Measurements from ENCODE around the gene IGF2BP3.

IGF2BP3 gene

DNA sequence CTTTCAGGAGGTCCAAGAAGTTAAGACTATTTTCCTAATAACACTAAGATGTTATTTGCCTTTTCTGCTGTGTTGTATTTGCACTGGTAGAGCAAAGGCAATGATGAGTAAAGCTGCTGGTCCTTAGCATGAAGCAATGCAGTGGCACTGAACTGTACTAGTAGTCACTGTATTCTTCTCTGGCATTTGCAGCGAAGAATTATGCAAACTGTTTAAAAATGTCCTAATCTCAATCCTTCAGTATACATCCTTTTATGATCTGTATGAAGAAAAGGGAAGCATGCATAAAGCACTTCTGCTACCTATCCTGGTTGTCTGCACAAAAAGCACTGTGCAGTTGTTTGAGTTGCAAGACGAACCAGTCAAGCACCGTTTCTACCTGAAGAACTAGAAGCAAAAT lies 20.4 kb downstream of the IGF2BP3 start:
- no peak for DNase-seq (ENCODE audit: low read depth)
- TF ChIP-seq, protein P1, sequence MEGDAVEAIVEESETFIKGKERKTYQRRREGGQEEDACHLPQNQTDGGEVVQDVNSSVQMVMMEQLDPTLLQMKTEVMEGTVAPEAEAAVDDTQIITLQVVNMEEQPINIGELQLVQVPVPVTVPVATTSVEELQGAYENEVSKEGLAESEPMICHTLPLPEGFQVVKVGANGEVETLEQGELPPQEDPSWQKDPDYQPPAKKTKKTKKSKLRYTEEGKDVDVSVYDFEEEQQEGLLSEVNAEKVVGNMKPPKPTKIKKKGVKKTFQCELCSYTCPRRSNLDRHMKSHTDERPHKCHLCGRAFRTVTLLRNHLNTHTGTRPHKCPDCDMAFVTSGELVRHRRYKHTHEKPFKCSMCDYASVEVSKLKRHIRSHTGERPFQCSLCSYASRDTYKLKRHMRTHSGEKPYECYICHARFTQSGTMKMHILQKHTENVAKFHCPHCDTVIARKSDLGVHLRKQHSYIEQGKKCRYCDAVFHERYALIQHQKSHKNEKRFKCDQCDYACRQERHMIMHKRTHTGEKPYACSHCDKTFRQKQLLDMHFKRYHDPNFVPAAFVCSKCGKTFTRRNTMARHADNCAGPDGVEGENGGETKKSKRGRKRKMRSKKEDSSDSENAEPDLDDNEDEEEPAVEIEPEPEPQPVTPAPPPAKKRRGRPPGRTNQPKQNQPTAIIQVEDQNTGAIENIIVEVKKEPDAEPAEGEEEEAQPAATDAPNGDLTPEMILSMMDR (conservative IDR thresholded peaks at IDR 0.05; ENCODE audit: control insufficient read depth, insufficient read depth, low read depth, low read length) = no peak
- H3K4me3 ChIP-seq (ENCODE audit: control insufficient read depth, low read depth, low read length) = no peak overlapping the region

DNA sequence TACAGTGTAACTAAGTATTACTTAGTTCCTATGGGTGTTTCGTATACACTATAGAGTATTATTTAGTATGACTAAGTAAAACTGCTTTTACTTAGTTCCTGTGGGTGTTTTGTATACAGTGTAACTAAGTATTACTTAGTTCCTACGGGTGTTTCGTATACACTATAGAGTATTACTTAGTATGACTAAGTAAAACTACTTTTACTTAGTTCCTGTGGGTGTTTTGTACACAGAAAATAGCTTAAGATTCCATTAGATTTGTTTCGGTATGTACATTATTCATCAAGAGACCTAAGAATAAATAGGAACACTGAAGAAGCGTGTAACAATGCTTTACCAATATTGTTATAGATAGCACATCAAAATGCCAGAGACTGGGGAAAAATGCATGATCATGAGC lies 25.0 kb downstream of the IGF2BP3 start:
- DNase-seq (ENCODE audit: low read depth) = no peak
- H3K4me3 ChIP-seq (ENCODE audit: control insufficient read depth, low read depth, low read length) = no peak overlapping the region
- TF ChIP-seq, protein P1 (conservative IDR thresholded peaks at IDR 0.05; ENCODE audit: control insufficient read depth, insufficient read depth, low read depth, low read length) = no peak

DNA sequence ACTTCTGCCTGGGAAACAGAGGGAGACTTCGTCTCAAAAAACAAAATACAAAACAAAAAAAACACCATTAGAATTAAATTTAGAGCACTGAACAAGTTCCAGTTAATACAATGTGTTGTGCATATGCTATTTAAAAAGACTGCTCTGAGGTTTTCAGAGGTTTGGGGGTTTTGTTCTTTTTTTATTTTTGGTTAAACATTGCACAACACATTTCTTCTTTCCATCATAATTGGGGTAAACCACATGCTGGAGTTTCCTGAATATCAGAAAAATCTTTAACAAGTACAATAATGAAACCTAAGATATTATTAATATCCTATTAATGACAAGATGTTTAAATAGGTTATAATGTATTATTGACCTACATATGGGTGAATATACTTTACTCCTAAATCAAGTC lies 26.3 kb downstream of the IGF2BP3 start:
- DNase-seq (ENCODE audit: low read depth) = no peak
- TF ChIP-seq, protein P1 (conservative IDR thresholded peaks at IDR 0.05; ENCODE audit: control insufficient read depth, insufficient read depth, low read depth, low read length) = no peak
- H3K4me3 ChIP-seq (ENCODE audit: control insufficient read depth, low read depth, low read length) = no peak overlapping the region

DNA sequence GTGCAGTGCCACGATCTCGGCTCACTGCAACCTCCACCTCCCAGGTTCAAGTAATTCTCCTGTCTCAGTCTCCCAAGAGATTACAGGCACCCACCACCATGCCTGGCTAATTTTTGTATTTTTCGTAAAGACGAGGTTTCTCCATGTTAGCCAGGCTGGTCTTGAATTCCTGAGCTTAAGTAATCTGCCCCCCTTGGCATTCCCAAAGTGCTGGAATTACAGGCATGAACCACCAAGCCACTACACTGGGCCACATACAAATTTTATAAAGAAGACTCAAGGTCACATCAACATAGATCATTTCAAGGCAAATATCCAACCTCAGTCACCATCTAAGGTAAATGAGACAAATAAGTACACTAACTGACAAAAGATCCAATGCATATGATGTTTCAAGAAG lies 32.1 kb downstream of the IGF2BP3 start:
- TF ChIP-seq, protein P1 (conservative IDR thresholded peaks at IDR 0.05; ENCODE audit: control insufficient read depth, insufficient read depth, low read depth, low read length) = no peak
- no peak overlapping the region for H3K4me3 ChIP-seq (ENCODE audit: control insufficient read depth, low read depth, low read length)
- no peak for DNase-seq (ENCODE audit: low read depth)

DNA sequence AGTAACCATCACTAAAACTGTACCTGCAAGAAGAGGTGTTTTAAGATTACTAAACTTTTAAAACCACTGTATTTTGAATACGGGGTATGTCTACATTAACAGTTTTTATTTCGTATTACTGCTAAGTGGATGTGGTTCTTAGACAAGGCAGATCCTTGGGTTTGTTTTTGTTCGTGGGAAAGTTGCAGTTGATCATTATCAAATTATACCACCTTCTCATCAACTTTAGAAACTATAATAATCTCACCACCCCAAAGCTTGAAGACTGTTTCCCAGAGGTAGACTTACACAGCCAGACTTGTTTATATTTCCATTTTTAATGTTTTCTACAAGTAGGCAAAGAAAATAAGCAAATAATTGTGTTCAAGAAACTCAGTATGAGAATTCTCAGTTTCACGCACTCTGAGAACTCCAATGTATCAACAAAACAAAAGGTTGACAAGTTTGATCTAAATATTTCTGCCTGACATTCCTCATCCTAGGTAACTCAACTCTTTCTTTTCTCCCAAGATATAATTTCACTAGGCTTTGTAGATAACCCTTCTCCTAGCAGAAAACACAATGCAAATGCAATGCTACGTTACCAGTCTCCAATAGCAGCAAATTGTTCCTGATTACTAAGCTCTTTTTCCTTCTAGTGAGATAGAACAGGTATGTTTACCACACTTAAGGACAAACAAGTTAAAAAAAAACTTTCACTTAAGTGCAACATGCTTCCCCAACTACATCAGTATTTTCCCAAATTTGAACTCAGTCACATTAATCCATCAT lies 36.0 kb downstream of the IGF2BP3 start:
- H3K4me3 ChIP-seq (ENCODE audit: control insufficient read depth, low read depth, low read length) = no peak overlapping the region
- DNase-seq (ENCODE audit: low read depth) = no peak
- TF ChIP-seq, protein P1 (conservative IDR thresholded peaks at IDR 0.05; ENCODE audit: control insufficient read depth, insufficient read depth, low read depth, low read length) = no peak

DNA sequence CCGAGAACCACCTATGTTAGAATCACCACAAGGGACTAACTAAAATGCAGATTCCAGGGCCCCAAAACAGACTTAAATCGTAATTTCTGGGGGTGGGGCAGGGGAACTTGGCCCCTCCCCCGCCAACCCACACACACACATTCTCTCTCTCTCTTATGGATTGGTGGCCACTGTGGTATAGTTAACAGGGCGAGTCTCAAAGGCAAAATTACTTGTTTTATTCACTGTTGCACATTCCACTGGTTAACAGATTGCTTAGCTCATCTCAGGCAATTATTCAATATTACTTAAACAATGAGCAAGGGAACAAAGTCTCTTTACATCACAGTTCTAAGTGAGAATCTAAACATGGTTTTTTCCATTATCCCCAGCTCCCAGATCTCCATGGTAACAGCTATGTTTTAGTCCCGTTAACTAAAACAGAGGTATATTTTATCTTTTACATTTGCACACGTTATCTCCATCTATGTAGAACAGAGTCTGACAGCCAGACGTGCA lies 38.5 kb downstream of the IGF2BP3 start:
- DNase-seq (ENCODE audit: low read depth) = no peak
- TF ChIP-seq, protein P1 (conservative IDR thresholded peaks at IDR 0.05; ENCODE audit: control insufficient read depth, insufficient read depth, low read depth, low read length) = no peak
- H3K4me3 ChIP-seq (ENCODE audit: control insufficient read depth, low read depth, low read length) = no peak overlapping the region

Data from fibroblast of mammary gland (primary cell).